GM18907 (cell line): Measurements from ENCODE around the gene SSBP4.

ENCODE experiments used
- ATAC-seq: cut with Tn5 transposase; IDR thresholded peaks from one replicate; pipeline ENCODE4 v1.9.1; 2021; ENCODE audit warnings: mild to moderate bottlenecking, moderate library complexity; ENCODE audit not compliant: unreplicated experiment

The SSBP4 gene

GRCh38 chr19:18431351-18432197 is 12.4 kb downstream of the SSBP4 start:
- ATAC-seq: no peak

- no peak for ATAC-seq
Observed at GRCh38 chr19:18432275-18433014, 13.2 kb downstream of the SSBP4 start.

GRCh38 chr19:18433015-18433691 is 14.0 kb downstream of the SSBP4 start:
- ATAC-seq: no peak

GRCh38 chr19:18433735-18434398 is 14.7 kb downstream of the SSBP4 start:
- ATAC-seq: no peak

GRCh38 chr19:18434411-18435175 is 15.4 kb downstream of the SSBP4 start:
- ATAC-seq: no peak

GRCh38 chr19:18435178-18435841 is 16.1 kb downstream of the SSBP4 start:
- ATAC-seq: no peak

- ATAC-seq: no peak
Observed at GRCh38 chr19:18435842-18436670, 16.9 kb downstream of the SSBP4 start.

GRCh38 chr19:18436671-18437490 is 17.7 kb downstream of the SSBP4 start:
- peak; percentile 55 for ATAC-seq

- no peak for ATAC-seq
Observed at GRCh38 chr19:18437491-18438330, 18.5 kb downstream of the SSBP4 start, which contains the start of gene ISYNA1. Gene ISYNA1 (minus strand): TSS chr19:18438133. CDS start chr19:18437979, 154 bp downstream.

GRCh38 chr19:18438331-18439024 is 19.3 kb downstream of the SSBP4 start:
- ATAC-seq: no peak

- no peak for ATAC-seq
Observed at GRCh38 chr19:18439025-18439909, 20.1 kb downstream of the SSBP4 start.

GRCh38 chr19:18439910-18440237 is 20.7 kb downstream of the SSBP4 start:
- ATAC-seq: no peak

GRCh38 chr19:18440415-18440877 is 21.2 kb downstream of the SSBP4 start:
- ATAC-seq: no peak

GRCh38 chr19:18440936-18441803 is 22.0 kb downstream of the SSBP4 start:
- no peak for ATAC-seq
